Urinary bladder (tissue), 4 donors: Measurements from ENCODE around the gene ELK4. TPM values are rescaled to one million over a fixed set of nuclear protein-coding genes. Genes with fewer than 3 reads are reported as not detected.
"Not testable (repeated sequence)": the region's sequence is repeated elsewhere in the genome, so short reads cannot be mapped to it uniquely, and the experiment has no call there.

Source experiments
- DNase-seq: peaks from one replicate; pipeline ENCODE4 v3.0.0-alpha.2; 2015; ENCODE audit errors: extremely low spot score
- H3K27ac ChIP-seq: one replicate; pipeline ENCODE4 v1.5.1; 2013; ENCODE audit warnings: low read depth, mild to moderate bottlenecking, moderate library complexity
- H3K36me3 ChIP-seq: one replicate; pipeline ENCODE4 v1.6.1; 2013; ENCODE audit warnings: mild to moderate bottlenecking, moderate library complexity; ENCODE audit not compliant: insufficient read depth
- H3K4me1 ChIP-seq: one replicate; pipeline ENCODE4 v1.6.1; 2013; ENCODE audit warnings: mild to moderate bottlenecking, moderate library complexity; ENCODE audit not compliant: insufficient read depth
- H3K4me3 ChIP-seq: one replicate; pipeline ENCODE4 v1.5.1; 2013; ENCODE audit warnings: low read depth, low read length
- WGBS: extraction: QIAGEN DNeasy Blood & Tissue Kit; methylation state at CpG from one replicate; pipeline ENCODE4 v1.1.7; 2013; 5-methylcytosine and 5-hydroxymethylcytosine counted together
- polyA plus RNA-seq: library from polyadenylated mRNA; stranded (reverse); fragments of 200-250 nt; gene quantifications from one replicate; pipeline ENCODE4 v1.2.3, GENCODE V29; 2013
- total RNA-seq: library from RNA; depleted of rRNA; stranded (reverse); fragments of >200 nt; gene quantifications from one replicate; pipeline ENCODE4 v1.2.3, GENCODE V29; 2014
- donor health status: healthy with polysubstance abuse.
- donor health status: healthy.

Gene ELK4
- total and polyA plus RNA-seq, 2 donors = 5.6 to 41.9 TPM

DNA sequence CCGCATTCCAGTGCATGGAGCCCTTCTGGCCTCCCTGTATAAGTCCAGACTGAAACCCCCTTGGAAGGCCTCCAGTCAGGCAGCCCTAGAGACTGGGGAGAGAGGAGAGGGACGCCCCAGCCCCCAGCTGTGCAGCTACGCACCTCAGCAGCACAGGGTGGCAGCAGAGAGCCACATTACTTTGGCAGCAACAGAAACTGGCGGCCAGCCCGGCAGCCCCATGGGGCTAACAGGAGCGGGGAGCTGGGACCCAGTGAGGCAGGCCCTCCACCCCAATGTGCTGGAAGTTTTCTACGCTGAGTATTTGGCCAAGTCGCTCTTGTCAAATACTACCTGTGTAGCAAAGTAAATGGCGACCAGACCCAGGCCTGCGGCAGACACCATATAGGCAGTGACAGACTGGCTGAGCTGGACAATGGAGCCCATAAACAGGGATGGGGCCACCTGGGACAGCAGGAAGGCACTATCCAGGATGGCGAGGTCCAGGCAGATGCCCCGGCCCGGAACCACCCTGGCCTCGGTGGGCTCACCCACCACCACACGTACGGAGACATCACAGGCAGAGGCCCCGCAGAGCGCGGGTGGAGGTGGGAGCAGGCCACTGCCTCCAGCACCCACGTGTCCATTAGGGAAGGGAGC is 27.3 kb upstream of the ELK4 start:
- no peaks in the 10 kb centered on the region for H3K4me1 ChIP-seq
- H3K36me3 ChIP-seq = no peaks in the 10 kb centered on the region
- 50% methylated on average over 20 of the region's 20 CpGs for WGBS
- DNase-seq = no peak
- no peak overlapping the region for H3K4me3 ChIP-seq
- H3K27ac ChIP-seq = no peak overlapping the region

DNA sequence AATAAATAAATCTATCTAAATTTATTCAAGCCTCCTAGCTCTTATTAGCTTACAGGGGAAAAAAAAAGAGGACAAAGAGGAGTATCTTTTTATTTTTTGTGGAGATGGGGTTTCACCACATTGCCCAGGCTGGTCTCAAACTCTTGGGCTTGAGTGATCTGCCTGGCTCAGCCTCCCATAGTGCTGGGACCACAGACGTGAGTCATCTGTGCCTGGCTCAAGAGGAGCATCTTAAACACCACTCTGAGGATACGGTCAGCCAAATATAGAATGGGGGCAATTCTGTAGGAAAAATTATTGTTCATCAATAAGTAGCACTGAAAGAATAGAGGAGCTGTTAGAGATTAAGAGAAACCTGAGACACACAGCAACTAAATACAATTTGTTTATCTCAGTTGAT is 24.4 kb upstream of the ELK4 start:
- H3K27ac ChIP-seq = no peak overlapping the region
- no peak for DNase-seq
- no peaks in the 10 kb centered on the region for H3K4me1 ChIP-seq
- WGBS = 55% methylated on average over 2 of the region's 2 CpGs
- H3K36me3 ChIP-seq = no peaks in the 10 kb centered on the region
- no peak overlapping the region for H3K4me3 ChIP-seq

DNA sequence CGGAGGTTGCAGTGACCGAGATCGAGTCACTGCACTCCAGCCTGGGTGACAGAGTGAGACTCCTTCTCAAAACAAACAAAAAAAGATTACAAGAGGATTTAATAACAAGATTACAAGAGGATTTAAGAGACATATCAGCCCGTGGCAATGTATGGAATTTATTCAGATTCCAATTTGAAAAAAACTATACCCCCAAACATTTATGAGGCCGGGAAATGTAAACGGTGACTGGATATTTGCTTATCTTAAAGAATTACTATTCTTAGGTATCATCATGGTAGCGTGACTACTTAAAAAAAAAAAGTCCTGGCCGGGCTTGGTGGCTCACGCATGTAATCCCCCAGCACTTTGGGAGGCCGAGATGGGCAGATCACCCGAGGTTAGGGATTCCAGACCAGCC is 21.2 kb upstream of the ELK4 start:
- no peak for DNase-seq
- no peak overlapping the region for H3K27ac ChIP-seq
- 48% methylated on average over 11 of the region's 11 CpGs for WGBS
- no peaks in the 10 kb centered on the region for H3K4me1 ChIP-seq
- H3K4me3 ChIP-seq = no peak overlapping the region
- H3K36me3 ChIP-seq = no peaks in the 10 kb centered on the region

DNA sequence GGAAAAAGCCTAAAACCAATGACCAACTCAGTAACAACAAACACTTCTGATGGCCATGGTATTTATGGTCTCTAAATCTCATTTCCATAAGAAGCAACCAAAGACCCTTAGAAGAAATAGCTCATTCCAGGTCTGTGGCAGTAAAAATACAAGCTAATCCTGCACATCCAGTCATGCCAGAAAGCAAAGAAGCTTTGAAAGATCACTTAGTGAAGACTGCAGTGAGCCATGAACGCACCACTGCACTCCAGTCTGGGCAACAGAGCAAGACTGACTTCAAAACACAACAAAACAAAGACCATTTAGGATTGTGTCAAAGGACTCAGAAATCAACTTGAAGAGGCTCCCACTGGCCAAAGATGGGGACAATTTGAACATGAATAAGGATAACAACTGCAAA is 18.4 kb upstream of the ELK4 start:
- Histone ChIP-seq H3K36me3 (no peaks in the 10 kb centered on the region), H3K4me1 (no peaks in the 10 kb centered on the region), H3K27ac (no peak overlapping the region), H3K4me3 (no peak overlapping the region)
- 85% methylated on average over 1 of the region's 1 CpG for WGBS
- DNase-seq = no peak

DNA sequence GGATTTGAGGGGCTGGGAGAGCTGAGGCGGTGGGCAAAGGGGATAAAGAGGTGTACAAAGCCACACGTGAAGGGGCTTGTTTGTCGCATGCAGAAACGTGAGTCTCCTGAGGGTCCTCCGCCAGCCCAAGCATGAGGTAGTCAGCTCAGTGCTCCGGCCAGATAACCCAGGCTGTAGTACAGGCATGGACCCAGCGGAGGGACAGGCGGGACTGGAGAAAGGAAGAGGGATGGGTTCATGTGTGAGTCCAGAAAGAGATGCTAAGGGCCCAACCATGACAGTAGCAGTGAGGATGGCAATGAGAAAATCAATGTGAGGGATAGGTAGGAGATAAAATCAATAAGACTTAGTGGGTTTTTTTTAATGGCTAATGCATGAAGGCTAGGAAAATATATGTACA is 13.7 kb upstream of the ELK4 start:
- no peaks in the 10 kb centered on the region for H3K36me3 ChIP-seq
- H3K4me1 ChIP-seq = no peaks in the 10 kb centered on the region
- WGBS = 87% methylated on average over 8 of the region's 8 CpGs
- no peak overlapping the region for H3K4me3 ChIP-seq
- H3K27ac ChIP-seq = no peak overlapping the region
- no peak for DNase-seq

DNA sequence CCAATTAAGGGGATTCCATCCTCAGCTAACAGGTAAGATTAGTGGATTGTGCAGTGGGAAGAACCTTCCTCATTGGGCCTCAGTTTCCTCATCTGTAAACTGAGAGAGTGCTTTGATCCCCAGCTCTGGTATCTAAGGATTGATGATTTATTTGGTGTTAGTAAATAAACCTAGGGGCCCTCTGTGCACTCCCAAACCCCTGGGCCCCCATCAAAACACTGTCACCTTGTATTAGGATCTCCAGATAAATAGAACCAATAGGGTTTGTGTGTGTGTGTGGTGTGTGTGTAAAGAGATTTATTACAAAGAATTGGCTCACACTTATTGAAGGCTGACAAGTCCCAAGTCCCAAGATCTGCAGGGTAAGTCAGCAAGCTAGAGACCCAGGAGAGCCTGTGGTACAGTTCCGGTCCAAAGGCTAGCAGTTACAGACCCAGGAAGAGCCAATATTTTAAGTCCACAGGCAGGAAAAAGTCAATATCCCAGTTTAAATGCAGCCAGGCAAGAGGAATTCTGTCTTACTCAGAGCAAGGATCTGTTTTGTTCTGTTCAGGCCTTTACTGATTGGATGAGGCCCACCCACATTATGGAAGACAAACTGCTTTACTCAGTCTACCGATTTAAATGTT is 11.0 kb upstream of the ELK4 start:
- no peaks in the 10 kb centered on the region for H3K4me1 ChIP-seq
- H3K4me3 ChIP-seq = no peak overlapping the region
- no peaks in the 10 kb centered on the region for H3K36me3 ChIP-seq
- 96% methylated on average over 2 of the region's 2 CpGs for WGBS
- no peak overlapping the region for H3K27ac ChIP-seq
- no peak for DNase-seq

DNA sequence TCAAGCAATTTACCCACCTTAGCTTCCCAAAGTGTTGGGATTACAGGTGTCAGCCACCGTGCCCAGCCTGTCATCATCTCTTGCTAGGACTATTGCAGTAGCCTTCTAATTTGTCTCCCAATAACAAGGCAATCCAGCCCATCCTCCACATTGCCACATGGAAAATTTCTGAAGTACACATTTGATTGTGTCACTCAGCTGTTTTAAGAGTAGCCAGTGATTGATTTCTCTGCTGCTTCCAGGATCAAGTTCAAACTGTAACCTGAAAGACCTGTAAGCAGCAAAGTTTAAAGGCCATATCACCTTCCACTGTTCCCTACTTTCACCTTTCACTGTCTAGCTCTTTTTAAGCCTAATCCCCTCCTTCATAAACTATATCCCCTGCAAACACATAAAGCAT is 7.8 kb upstream of the ELK4 start:
- no peaks in the 10 kb centered on the region for H3K36me3 ChIP-seq
- WGBS = 86% methylated on average over 1 of the region's 1 CpG
- H3K27ac ChIP-seq = no peak overlapping the region
- no peak overlapping the region for H3K4me3 ChIP-seq
- DNase-seq = no peak
- no peaks in the 10 kb centered on the region for H3K4me1 ChIP-seq

DNA sequence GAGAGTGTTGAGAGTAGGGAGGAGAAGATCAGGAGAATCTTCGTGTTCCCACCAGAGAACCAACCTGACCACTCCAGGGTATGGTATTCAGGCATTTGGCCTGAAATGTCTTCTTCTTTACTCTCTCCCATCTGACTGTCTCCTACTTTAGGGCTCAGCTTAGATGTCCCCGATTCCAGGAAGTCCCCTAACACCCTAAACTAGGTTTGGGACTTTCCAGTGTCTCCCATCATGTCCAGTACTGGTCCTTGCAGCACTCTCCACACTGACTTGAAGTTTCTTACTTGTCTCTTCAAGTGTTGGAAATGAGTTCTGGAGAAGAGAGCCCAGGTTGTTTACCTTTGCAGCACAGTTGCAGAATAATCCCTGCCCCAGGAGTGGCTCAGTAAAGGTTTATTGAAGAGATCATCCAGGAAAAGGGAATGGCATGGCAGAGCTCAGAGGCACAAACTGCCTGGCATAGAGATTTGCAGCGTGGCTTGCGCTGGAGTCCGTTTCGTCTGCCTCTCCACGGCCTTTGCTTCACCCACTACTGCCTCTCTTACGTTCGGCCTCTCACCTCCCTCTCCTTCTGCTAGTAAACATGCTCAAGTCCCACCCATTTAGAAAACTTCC is 6.2 kb upstream of the ELK4 start:
- DNase-seq = no peak
- WGBS = 90% methylated on average over 9 of the region's 9 CpGs
- H3K4me1 ChIP-seq = no peaks in the 10 kb centered on the region
- no peak overlapping the region for H3K4me3 ChIP-seq
- no peak overlapping the region for H3K27ac ChIP-seq
- no peaks in the 10 kb centered on the region for H3K36me3 ChIP-seq

DNA sequence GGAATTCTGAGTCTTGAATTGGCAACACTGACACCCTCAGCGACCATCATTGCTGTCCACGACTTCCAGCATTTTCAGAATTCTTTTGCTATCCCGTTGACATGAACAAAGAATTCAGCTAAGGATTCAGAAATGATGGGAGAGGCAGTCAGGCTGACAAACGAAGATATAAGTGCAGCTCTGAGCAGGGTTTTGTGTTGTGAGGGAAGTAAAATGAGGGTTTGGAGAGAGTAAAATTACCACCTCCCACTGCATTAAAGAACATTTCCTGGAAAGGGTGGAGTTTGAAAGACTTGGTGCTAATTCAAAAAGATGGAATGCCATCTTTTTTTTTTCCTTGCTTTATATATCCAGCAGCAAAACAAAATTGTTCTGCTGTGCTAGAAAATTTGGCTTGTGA is 4.9 kb upstream of the ELK4 start:
- 21% methylated on average over 4 of the region's 4 CpGs for WGBS
- Histone ChIP-seq H3K4me3 (no peak overlapping the region), H3K27ac (no peak overlapping the region), H3K36me3 (no peaks in the 10 kb centered on the region), H3K4me1 (no peaks in the 10 kb centered on the region)
- no peak for DNase-seq

DNA sequence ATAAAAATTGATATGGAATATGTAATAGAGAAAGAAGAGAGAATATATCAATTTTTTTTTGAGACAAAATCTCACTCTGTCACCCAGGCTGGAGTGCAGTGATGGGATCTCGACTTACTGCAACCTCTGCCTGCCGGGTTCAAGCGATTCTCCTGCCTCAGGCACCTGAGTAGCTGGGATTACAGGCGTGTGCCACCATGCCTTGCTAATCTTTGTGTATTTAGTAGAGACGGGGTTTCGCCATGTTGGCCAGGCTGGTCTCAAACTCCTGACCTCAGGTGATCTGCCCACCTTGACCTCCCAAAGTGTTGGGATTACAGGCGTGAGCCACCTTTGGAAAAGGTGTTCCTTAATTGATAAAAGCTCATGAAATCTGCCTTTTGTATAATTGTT is 4.3 kb upstream of the ELK4 start:
- DNase-seq, H3K4me1 ChIP-seq, H3K36me3 ChIP-seq, H3K4me3 ChIP-seq, H3K27ac ChIP-seq: not testable (repeated sequence)
- 76% methylated on average over 7 of the region's 7 CpGs for WGBS

DNA sequence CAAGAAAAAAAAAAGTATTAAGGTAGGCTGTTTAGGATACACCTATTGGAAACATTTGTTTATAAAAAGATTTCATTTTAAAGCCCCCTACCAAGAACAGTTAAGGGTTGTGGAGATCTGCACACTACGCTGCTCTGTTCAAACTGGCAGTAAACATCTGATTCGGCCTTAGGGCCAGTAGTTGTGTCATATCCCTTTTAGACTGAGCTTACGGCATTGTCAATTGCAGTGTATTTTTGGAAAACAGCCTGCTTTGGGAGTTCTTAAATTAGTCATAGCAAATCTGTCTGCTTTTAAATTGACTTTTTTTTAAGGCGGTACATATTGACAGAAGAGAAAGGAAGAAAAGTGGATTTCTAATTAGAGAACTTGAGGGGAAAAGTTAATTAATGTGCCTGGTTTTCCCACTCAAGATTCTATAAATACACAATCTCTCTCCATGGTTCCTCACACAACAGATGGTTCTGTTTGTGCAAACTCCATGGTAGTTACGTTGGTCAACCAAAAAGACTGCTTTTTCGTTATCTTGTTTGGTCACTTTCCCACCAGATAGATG is 1.7 kb upstream of the ELK4 start:
- no peak overlapping the region for H3K27ac ChIP-seq
- no peak overlapping the region for H3K4me3 ChIP-seq
- 82% methylated on average over 6 of the region's 6 CpGs for WGBS
- H3K36me3 ChIP-seq = no peaks in the 10 kb centered on the region
- DNase-seq = no peak
- no peaks in the 10 kb centered on the region for H3K4me1 ChIP-seq

DNA sequence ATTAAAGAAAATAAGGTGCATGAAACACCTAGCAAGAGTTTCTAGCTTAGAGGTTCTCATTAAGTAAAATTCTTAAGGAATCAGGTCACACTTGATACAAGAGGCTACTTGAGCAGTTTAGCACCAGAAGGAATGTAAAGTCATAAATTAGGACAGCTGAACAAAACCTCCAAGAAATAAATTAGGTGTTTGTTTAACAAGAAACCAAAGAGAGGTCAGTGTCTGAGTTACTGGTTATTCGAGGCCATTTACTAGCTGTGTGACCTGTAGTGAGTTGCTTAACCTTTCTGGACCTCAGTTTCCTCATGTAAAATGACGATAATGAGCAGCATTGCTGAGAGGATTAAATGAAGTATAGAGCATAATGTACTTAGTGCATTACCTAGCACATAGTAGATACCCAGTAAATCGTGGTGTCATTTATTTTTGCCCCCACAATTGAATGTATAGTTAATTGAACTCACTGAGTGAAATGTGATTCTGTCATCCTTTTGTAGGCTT is 908 bp upstream of the ELK4 start:
- no peak overlapping the region for H3K27ac ChIP-seq
- H3K4me3 ChIP-seq = no peak overlapping the region
- 66% methylated on average over 3 of the region's 3 CpGs for WGBS
- no peaks in the 10 kb centered on the region for H3K4me1 ChIP-seq
- H3K36me3 ChIP-seq = no peaks in the 10 kb centered on the region
- no peak for DNase-seq

DNA sequence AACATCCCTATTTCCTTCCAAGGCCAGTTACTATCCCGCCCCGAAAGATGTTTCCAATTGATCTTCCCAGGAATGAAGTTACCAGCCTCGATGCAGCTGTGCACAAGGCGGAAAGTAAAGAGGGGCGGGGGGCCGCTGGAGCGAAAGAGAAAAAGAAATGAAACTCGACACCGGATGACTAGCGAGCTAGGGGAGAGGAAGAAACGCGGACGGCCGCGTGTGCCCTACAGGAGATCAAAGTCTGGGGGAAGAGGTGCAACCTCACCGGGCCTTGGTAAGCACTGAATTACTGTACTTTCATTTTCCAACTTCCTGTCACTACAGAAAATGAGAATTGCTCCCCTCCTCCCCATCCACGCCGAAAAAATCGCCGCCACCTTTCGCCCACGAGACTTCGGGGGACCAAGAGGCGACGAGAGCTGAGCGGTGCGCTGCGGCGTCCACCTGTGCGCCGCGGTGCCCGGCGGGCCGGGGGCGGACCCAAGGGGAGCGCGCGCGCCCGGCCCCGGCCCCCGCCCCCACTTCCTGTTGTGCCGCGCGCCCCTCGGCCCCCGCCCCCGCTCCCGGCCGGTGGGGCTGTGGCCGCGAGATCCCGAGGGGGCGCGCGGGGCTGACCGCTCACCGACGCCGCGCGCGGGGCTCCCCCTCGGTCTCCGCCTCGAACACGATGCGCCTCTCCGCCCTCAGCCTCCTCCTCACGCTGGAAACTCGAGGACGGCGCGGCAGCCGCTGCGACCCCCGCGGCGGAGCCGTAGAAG is 622 bp downstream of the ELK4 start:
- peak; percentile 66 for DNase-seq
- peak overlapping the region; percentile 100 for H3K27ac ChIP-seq
- H3K36me3 ChIP-seq = no peaks in the 10 kb centered on the region
- H3K4me3 ChIP-seq = peak overlapping the region; percentile 98
- WGBS = under 1% methylated on average over 81 of the region's 81 CpGs
- no peaks in the 10 kb centered on the region for H3K4me1 ChIP-seq
